Inferior parietal cortex (tissue), 1 donor: ENCODE measurements around the gene CMSS1.

Experiments
- DNase-seq: peaks from one replicate; pipeline ENCODE4 v3.0.0-alpha.2; 2016; ENCODE audit errors: extremely low spot score

Gene CMSS1

DNA sequence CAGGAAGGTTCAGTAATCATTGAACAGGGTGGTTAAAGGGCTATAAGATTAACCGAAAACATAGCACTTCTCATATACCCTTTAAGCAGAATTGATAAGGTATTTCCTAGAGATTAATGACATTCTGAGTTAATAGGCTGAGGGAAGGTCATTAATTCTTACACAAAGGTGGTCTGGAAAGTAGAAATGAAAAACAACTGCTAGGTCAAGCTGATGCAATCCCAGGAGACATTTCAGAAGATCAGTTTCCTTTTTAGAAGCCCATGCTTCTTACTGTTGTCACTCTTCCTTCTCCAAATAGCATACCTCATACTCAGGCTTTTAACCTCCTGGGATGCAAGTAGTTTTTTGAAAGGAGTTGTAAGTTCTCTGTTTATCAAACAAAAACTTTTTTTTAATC is 287.8 kb downstream of the CMSS1 start:
- DNase-seq: no peak

DNA sequence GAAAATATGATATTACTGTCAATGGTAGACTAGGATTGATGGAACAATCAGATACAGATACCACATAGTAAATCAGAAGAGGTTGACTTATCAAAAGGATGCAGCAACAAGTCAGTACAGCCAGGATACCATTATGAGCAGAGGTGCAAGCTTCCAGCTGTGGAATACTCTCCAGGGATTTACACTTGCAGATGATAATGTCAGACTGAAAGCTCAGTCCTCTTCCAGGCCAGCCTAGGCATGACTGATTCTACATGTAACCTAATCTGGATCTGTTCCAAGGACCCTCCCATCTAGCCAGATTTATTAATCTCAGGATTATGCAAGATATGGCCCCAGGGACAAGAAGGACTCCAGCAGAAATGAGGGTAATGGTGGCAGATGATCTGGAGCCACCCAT is 288.4 kb downstream of the CMSS1 start:
- DNase-seq: no peak

DNA sequence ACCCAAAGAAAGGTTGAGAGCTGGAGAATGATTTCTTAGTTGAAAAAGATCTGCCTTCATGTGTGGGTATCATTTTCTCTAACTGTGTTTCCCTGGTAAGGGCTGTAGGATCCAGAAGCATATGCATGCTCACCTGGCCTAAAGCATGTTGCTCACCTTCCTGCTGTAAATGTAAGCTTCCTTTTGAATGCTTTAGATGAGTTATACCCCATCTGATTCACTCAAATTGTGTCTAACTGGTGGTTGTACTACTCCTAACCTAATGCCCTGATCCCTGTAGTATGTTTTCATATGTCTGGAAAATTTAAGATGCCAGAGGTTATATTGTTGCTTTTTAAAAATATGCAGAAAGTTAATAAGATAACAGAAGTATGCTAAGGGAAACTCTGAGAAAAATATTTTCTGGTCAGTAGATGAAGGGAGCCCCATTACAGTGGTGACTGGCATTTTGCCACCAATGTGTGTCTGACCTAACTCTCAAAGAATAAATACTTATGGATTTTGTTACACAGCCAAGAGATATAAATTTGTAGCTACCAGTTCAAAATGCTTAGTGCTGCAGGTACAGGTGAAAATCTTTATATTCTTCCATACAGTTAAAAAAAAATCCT is 289.0 kb downstream of the CMSS1 start:
- DNase-seq: no peak

DNA sequence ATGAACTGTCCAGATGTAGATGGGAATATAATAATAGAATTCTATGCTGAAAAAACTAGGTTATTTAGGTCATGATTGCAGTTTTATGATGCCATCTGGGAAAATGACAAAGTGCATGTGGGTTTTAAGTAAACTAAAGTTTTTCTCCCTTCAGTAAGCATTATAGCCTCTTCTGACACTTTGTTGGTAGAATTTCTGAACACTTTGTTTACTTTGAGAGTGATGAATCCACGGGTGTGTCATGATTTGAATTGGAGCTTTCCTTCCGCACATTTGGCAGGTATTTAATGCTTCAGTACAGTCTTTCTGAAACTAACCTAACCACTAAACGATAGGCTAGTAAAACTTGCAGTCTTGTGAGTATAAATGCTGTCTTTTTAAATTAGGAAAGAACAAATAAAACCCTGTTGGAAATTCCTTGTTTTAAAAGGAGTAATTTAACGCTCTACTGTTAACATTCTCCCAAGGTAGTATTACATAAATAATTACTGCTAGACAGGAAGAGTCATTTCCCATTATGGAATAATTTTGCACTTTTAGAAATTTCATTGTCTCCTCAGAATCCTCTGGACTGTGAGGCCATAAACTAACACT is 289.7 kb downstream of the CMSS1 start:
- no peak for DNase-seq

DNA sequence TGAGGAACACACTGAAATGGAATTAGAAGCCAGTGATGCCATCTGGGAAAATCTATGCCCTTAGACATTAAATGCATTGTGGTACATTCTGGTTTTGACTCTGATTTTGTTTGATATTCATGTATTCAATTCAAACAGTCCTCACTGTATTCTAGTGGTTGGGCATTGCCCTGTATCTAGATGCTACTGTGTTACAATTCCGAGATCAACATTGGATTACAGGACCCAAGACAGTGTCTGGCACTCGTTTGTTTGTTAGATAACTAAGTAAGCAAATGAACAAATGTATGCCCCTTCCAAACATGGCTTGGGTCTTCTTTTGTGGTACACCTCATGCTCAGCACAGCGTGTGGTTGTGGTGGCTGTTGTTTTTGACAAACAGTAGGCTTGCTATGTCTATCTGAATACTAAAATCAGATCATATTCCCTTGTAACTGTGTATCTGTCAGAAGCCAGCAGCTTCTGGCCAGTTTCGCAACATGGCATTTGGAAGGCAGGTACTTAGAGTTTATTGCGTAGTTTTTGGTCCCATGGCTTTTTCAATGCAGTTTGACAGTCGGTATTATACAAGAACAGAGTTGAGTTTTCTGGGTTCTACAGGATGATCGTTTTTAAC is 290.9 kb downstream of the CMSS1 start:
- no peak for DNase-seq

DNA sequence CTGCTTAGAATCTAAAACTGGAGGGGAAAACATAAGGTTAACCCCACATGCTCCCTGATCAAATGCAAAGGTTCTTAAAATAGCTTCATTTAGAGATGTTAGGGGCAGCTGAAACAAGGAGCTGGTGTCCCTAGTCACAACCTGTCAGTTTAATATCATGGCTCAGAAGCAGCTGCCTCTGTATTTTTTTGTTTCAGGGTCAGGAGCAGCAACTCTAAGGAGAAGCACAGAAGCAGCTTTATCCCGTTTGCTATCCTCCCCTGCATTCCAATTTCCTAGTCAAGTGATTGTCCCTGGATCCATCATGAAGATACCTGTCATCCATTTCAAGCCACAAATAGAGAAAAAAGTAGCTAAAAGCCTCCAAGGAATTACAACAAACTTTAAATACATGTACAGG is 292.5 kb downstream of the CMSS1 start:
- no peak for DNase-seq

DNA sequence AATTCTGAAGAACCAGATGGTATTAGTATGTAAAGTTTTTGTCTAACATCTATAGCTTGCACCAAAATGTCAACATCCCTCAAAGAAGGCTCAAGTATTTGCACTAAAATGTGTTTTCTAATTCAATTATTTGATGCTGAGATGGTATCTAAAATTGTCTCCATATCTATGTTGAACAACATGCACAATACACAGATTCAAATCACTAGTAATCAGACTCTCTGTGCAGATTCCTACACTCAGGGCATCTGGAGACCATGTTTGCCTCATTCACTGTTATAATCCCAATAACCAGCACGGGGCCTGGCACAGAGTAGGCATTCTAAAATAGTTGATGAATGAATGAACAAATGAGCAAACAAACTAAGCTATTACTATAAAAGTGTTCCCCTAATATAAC is 294.1 kb downstream of the CMSS1 start:
- no peak for DNase-seq

DNA sequence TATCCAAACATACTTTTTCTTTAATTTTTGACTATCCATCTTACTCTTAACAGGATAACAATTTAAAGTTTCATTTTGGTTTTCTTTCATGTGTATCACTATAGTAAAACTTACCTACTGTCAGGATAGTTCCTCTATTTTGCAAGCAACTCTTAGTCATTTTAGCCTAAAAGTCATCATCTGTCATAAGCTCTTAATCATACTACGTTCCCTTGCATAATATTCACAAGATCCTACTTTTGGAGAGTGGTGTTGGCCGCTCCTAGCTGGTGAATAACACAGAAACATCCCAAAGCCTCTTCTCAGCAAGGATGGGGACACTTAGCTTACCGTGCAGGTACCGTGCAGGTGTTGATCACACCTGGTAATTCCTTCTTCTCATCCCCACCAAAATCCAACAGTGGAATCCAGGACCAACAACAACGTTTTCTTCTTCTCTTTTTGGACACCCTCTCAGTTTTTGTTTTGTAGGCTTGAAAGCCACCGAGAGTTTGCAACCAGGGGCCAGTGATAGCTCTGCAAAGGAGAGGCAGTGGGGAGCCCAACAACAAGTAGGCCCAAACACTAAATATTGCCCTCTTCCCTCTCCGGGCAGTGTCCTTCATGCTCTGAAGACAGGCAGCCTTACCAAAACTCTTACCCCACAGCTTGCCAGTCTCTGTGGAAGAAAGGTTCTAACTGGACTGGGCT is 296.2 kb downstream of the CMSS1 start:
- no peak for DNase-seq

DNA sequence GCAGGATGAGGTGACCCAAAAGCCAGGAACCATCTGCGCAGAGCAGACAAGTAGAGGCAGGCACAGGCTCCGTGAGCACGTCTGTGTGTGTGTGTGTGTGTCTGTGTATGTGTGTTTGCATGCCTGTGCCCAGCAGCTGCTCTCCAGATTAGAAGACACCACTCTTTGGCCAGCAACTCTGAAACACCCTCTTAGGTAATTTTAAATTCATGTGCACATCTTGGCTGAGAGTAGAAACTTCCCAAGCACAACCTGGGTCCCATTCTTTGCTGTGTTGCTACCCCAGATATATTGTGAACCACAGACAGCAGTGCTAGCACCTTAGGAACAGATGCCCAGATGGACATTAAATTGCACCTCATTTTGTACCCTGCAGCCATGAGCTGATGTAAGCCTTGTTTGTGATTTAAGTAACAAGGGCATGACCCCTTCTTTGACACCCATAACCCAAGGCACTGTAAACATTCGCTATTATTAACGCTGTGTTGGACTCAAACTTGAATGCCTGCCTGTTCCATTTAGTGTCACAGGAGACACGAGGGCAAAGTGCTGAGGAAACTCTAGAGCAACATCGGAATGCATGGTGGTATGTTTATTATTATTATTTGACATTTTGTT is 296.9 kb downstream of the CMSS1 start, which contains the start of gene FILIP1L:
FILIP1L (minus strand) TSS at position 89 of the 618 bp plus-strand sequence.
- no peak for DNase-seq

DNA sequence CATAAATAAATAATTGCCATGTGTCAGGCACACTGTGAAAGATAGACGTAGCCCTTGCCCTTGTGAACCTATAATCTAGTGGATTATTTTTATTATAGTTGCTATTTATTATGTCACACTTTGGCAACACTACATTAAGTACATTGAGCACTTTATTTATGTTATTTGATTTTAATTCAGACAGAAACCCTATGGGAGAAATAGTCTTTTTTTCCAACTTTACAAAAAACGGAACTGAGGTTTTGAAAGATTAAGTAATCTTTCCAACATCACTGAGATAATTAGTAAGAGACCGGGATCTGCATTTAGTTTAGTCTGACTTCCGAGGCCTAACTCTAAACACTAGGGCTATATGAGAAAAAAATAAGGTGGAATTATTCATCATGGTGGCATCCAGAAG is 299.4 kb downstream of the CMSS1 start:
- no peak for DNase-seq

DNA sequence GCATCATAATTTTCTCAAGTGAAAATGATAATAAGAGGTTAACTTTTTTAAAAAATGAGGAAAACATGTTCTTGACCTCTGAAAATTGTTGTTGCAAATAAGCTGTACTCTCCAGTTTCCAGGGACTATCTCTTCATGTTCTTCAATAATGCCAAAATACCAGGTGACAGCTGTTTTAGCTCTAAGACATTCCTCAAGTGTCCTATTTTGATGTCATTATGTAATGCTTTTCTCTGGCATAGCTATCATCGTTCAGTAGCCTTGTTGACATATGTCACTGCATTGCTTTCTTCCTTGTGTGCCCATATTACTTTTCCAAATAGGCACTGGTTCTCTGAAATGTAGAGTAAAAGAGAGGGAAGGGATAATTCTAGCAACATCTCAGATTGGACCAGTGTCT is 302.4 kb downstream of the CMSS1 start:
- no peak for DNase-seq

DNA sequence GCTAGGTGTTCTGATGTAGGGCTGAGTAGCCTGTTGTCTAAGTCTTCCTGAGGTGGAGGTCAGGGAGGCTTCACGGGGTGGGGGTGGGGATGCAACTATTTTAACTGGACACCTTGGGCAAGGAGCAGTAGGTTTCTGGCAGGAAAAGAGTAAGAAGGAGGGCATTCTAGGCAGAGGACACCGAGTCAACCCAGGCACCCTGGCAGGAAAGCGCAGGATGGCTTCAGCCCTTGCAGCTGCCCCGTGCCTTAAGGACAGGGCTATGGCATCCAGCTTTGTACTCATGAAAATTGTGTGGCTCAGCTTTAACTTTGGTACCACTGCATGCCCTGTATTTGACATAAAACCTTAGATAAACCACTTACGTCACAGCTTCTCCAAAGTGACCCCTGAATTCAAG is 303.0 kb downstream of the CMSS1 start:
- no peak for DNase-seq

DNA sequence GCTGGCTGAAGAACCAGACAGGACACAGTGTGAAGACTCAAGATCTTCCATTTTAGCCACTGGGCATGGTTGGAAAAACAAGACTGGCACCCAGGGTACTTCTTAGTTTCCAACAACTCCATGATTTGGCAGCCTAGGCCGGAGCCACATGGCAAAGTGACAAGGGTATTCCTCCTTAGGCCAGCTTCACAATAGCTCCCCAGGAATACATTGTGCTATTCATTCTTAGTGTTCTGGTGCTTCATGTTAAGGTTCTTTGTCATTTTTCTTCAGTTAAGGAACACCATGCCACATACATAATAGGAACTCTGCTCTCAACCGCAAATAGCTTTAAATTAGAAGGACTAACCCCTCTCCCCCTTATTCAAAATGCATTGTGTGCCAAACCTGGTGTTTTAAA is 304.7 kb downstream of the CMSS1 start:
- DNase-seq: no peak

DNA sequence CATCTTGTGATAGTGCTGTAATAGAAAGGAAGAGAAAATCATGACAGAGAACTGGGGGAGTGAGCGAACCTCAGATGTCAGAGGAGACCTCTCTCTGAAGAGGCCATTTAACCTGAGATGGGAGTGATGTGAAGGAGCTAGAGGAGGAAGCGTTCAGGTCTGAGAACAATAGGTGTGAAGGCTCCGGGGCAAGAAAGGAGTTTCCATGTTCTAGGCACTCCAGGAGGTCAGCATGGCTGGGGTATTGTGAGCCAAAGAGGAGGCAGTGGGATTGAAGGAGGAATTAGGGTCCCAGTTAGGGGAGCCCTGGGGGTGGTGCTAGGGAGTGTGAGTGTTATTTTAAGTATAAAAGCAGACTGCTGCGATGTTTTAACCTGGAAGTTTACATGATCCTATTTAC is 305.4 kb downstream of the CMSS1 start:
- no peak for DNase-seq

DNA sequence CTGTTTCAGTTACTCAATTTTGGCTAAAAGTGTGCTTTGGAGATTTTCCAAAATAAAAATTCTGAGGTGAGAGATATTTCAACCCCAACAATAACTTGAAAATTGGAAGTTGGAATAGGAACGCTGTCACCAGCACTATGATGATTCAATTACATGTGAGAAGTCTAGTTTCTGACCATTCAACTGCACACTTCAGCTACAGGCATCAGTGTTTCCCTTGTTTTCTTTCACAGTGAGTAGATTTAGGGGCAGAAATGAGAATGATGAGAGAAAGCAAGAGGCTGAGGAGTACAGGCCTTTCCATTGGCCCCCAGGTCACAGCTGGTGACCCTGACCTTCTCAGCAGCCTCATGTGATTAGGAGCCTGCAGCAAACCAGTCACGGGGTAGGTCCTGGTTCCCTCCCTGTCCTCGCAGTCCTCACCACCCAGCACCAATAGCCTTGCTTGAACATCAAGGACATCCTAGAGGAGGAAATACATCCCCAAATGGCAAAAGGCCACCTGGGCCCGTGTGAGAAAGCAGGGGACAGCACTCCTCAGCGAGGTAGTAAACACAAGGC is 306.6 kb downstream of the CMSS1 start:
- no peak for DNase-seq

DNA sequence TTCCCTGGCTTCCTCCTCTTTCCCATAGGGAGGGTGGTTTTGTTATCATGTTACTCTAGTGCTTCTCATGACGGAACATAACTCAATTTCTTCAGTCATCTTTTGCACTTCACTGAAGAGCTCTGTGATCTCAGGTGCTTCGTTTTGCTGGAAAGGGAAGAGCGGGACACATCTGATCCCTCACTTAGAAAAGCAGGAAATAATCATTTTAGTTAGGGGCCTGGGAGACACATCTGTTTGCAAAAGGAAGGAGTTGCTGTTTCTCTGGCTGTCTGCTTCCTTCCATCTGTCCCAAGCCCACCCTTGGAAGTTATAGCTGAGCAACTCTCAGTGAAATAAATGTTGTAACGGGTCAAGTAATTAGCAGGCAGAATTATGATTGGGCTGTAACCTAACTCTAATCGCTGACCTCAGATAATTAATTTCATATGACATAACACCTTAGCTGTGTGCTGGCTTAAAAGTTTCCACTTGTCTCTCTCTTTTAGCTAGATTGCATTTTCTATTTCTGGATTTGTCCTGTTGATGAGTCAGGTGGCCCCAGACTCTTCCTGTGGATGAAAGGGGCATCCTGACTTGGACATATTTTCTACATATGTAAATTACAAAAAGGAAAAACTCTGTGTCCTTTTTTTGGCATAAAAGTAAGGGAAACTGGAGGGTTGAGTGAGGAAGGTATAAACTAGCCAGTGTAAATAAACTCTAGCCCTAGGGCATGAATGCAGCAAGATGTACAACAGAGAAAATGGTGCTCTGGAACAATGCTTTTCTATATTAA is 307.7 kb downstream of the CMSS1 start:
- DNase-seq: no peak

DNA sequence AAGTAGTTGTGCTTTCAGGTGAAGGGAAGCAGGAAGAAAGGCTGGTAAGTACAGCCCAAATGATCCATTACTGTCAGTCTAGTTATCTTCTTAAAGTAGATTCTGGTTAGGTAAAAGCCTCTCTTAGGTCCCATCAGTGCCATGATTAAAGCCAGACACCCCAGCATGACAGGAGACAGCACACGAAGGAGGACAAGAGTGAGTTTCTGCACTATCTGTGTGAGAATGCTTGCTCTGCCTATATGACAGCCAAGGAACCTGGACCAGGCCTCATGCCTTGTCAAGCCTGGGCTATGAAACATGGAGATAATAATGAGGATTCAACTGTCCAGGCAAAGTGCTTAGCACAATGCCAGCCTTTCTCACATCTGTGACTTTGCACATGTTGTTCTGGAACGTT is 310.1 kb downstream of the CMSS1 start:
- DNase-seq: no peak

DNA sequence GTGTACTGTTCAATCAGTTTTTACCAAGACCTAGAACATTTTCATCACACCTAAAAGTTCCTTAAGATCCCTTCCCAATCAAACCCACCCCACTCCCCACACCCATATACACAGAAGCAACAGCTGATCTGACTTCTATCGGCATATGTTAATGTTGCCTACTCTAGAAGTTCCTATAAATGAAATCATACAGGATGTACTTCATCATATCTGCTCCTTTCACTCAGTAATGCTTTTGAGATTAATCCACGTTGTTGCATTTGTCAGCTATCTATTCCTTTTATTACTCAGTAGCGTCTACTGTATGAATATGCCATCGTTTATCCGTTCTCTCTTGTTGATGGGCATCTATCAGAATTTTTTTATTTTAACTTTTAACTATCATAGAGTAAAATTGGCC is 310.9 kb downstream of the CMSS1 start:
- no peak for DNase-seq

DNA sequence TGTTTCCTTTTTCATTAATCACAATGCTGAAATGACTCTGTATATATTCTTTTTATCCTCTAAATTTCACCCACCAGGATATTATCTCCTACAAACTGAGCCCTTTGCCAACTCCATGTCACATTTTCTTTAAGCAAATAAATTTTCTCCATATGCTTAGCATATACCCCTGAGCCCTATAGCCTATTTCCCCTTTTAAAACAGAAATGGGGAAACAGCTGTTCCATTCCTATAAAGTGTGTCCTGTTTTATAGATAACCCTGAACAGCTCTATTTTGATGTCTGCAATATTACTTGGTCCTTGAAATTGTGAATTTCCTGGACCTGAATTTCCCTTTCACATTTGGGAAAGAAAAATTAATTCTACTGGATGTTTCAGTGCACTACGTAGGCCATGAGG is 312.3 kb downstream of the CMSS1 start:
- DNase-seq: no peak

DNA sequence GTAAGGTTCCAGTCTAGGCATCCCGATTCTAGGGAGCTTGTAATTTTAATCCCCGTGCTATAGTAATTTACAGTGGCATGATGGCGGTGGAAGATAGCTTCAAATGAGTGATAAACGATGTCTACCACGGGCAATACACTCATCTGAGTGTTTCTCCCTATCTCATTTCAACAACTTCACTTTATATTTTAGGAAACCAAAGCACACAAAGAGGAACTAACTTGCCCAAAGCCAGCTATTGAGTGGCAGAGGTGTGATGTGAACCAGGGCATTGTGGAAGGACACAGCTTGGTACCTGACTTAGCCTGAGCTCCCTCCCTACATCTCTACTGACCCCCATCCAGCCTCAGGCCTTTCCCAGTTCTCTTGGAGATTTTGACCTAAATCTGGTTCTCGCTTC is 313.6 kb downstream of the CMSS1 start:
- no peak for DNase-seq

DNA sequence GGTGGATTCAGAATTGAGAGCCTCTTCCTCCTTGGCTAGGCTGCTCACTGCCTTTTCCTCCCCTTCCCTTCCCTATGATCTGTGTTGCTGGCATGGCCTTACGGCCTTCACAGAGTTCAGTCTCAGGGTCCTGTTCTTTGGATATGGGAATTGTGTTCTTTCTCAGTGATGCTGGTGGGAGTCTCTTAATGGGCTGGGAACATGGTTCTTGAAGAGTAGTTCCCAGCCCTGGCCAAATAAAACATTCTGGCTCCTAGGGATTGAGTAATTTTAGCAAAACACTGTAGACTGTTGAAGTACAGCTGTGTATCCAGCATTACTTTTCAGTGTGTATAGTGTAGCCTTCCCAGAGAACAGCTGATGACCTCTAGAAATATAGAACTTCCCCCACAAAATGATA is 319.3 kb downstream of the CMSS1 start:
- no peak for DNase-seq
